ENCODE data around the gene HSD11B2. TPM values are rescaled to one million over a fixed set of nuclear protein-coding genes. Genes with fewer than 3 reads are reported as not detected.
"Not testable (repeated sequence)": the region's sequence is repeated elsewhere in the genome, so short reads cannot be mapped to it uniquely, and the experiment has no call there.

The HSD11B2 gene
- total RNA-seq, 1 experiment from 2014 or later = 2.4 TPM

DNA sequence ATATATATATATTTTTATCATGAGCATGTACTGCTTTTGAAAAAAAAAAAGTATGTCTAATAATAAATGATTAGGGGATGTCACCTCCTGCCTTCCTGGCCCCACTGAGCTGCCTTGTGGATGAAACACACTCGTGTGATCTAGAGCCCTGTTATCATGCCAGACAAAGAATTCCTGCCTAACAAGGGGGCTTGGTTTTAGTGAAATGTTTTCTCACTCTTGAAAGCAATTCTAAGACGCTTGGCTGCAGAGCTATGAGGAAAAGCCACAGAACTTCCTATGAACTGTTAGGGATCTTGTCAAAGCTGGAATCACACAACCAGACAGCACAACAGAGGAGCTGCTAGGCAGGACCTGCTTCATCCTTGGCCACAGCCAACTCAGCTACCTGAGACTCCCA lies 18.6 kb upstream of the HSD11B2 start:
- no peak overlapping the region for H3K4me2 ChIP-seq (ENCODE audit: low read length)
- no peak for ATAC-seq
- H3K9me2 ChIP-seq (replicated peaks; ENCODE audit: low read length) = no peaks in the 10 kb centered on the region
- H3F3A ChIP-seq (ENCODE audit: low read length, unreplicated experiment) = no peaks in the 10 kb centered on the region
- ChIA-PET POLR2A (ENCODE audit: unreplicated experiment) (no interaction called here), CTCF (no interaction called here)
- no TSS peak for BruUV-seq (replicated peaks)
- no peak overlapping the region for H3K4me3 ChIP-seq (ENCODE audit: low read length)
- no peaks in the 10 kb centered on the region for H3K9me3 ChIP-seq (ENCODE audit: low read length)
- intact Hi-C loops (cut with micrococcal nuclease) = no loop called here
- no peaks in the 10 kb centered on the region for H3K36me3 ChIP-seq (ENCODE audit: low read depth, low read length)
- no peaks in the 10 kb centered on the region for H3K79me2 ChIP-seq (ENCODE audit: low read length)
- peaks cover 8% of the 10 kb centered on the region; the same call in 1 of the 2 replicates for H3K4me1 ChIP-seq (ENCODE audit: insufficient read depth, low read length)
- no peak for TF ChIP-seq EZH2 (IDR thresholded peaks at IDR 0.05; ENCODE audit: low read length, unreplicated experiment)
- no peak for TF ChIP-seq EZH2phosphoT487 (IDR thresholded peaks at IDR 0.05; ENCODE audit: borderline replicate concordance, low read length)
- TF ChIP-seq, protein P1, sequence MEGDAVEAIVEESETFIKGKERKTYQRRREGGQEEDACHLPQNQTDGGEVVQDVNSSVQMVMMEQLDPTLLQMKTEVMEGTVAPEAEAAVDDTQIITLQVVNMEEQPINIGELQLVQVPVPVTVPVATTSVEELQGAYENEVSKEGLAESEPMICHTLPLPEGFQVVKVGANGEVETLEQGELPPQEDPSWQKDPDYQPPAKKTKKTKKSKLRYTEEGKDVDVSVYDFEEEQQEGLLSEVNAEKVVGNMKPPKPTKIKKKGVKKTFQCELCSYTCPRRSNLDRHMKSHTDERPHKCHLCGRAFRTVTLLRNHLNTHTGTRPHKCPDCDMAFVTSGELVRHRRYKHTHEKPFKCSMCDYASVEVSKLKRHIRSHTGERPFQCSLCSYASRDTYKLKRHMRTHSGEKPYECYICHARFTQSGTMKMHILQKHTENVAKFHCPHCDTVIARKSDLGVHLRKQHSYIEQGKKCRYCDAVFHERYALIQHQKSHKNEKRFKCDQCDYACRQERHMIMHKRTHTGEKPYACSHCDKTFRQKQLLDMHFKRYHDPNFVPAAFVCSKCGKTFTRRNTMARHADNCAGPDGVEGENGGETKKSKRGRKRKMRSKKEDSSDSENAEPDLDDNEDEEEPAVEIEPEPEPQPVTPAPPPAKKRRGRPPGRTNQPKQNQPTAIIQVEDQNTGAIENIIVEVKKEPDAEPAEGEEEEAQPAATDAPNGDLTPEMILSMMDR (conservative IDR thresholded peaks at IDR 0.05; ENCODE audit: low read depth, low read length) = no peak
- H3K27me3 ChIP-seq (ENCODE audit: low read length) = no peaks in the 10 kb centered on the region
- H3K27ac ChIP-seq (ENCODE audit: low read length) = no peak overlapping the region
- no peak overlapping the region for H3K9ac ChIP-seq (ENCODE audit: low read length)
- no peaks in the 10 kb centered on the region for H4K20me1 ChIP-seq (ENCODE audit: low read length)
- H2AFZ ChIP-seq (ENCODE audit: low read length) = no peak overlapping the region
- DNase-seq = no peak

GRCh38 chr16:67413978-67414911 lies 16.7 kb upstream of the HSD11B2 start:
- Histone ChIP-seq H4K20me1 (ENCODE audit: low read length) (no peaks in the 10 kb centered on the region), H3K4me2 (ENCODE audit: low read length) (no peak overlapping the region), H3K79me2 (ENCODE audit: low read length) (no peaks in the 10 kb centered on the region), H3K27me3 (ENCODE audit: low read length) (no peaks in the 10 kb centered on the region), H3K4me3 (ENCODE audit: low read length) (no peak overlapping the region), H3F3A (ENCODE audit: low read length, unreplicated experiment) (no peaks in the 10 kb centered on the region), H2AFZ (ENCODE audit: low read length) (no peak overlapping the region), H3K9me2 (replicated peaks; ENCODE audit: low read length) (no peaks in the 10 kb centered on the region), H3K4me1 (ENCODE audit: insufficient read depth, low read length) (peaks cover 8% of the 10 kb centered on the region; the same call in 1 of the 2 replicates), H3K27ac (ENCODE audit: low read length) (no peak overlapping the region), H3K9ac (ENCODE audit: low read length) (no peak overlapping the region), H3K36me3 (ENCODE audit: low read depth, low read length) (no peaks in the 10 kb centered on the region), H3K9me3 (ENCODE audit: low read length) (no peaks in the 10 kb centered on the region)
- ChIA-PET CTCF (interaction anchor here (0.5 to 0.6 kb wide), 2 partner anchors 92 to 146 kb away, joined by 3 to 6 read pairs; no protein-coding TSS in a partner anchor), POLR2A (ENCODE audit: unreplicated experiment) (interaction anchor here (0.6 kb wide), 1 partner anchor 86 kb away, joined by 9 read pairs; no protein-coding TSS in a partner anchor)
- DNase-seq (no peak), ATAC-seq (no peak)
- TF ChIP-seq EZH2phosphoT487 (IDR thresholded peaks at IDR 0.05; ENCODE audit: borderline replicate concordance, low read length) (no peak), EZH2 (IDR thresholded peaks at IDR 0.05; ENCODE audit: low read length, unreplicated experiment) (no peak)
- TF ChIP-seq, protein P1 (conservative IDR thresholded peaks at IDR 0.05; ENCODE audit: low read depth, low read length) = no peak
- intact Hi-C loops (cut with micrococcal nuclease) = no loop called here
- no TSS peak for BruUV-seq (replicated peaks)

DNA sequence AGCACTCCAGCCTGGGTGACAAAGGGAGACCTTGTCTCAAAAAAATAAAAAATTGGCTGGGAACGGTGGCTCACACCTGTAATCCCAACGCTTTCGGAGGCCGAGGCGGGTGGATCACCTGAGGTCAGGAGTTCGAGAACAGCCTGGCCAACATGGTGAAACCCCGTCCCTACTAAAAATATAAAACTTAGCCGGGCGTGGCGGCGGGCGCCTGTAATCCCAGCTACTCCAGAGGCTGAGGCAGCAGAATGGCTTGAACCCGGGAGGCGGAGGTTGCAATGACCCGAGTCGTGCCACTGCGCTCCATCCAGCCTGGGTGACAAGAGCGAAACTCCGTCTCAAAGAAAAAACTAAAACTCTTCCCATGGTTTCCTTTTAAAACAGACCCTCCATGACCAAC lies 15.5 kb upstream of the HSD11B2 start:
- H3K27me3 ChIP-seq (ENCODE audit: low read length); H3F3A ChIP-seq (ENCODE audit: low read length, unreplicated experiment); H3K79me2 ChIP-seq (ENCODE audit: low read length); CTCF ChIA-PET; ATAC-seq; H3K9me2 ChIP-seq (replicated peaks; ENCODE audit: low read length); DNase-seq; H3K4me1 ChIP-seq (ENCODE audit: insufficient read depth, low read length); H3K27ac ChIP-seq (ENCODE audit: low read length); H3K36me3 ChIP-seq (ENCODE audit: low read depth, low read length); H4K20me1 ChIP-seq (ENCODE audit: low read length); POLR2A ChIA-PET (ENCODE audit: unreplicated experiment); H3K9me3 ChIP-seq (ENCODE audit: low read length): not testable (repeated sequence)
- BruUV-seq (replicated peaks) = TSS peak; percentile 30
- peak overlapping the region; percentile 73 for H3K4me3 ChIP-seq (ENCODE audit: low read length)
- H3K9ac ChIP-seq (ENCODE audit: low read length) = peak overlapping the region; percentile 82
- H3K4me2 ChIP-seq (ENCODE audit: low read length) = peak overlapping the region; percentile 96
- intact Hi-C loops (cut with micrococcal nuclease) = loop anchor here (5.0 kb wide), 1 partner anchor 153 kb away; no protein-coding TSS in a partner anchor
- peak overlapping the region; percentile 83 for H2AFZ ChIP-seq (ENCODE audit: low read length)
